SK-N-SH (cell line): ENCODE measurements around the gene ITGA2. TPM values are rescaled to one million over a fixed set of nuclear protein-coding genes. Genes with fewer than 3 reads are reported as not detected.

Experiments
- CTCF ChIA-PET: fragments of 300-600, 350-600 bp; formaldehyde crosslinking; extraction: SDS; loops from one replicate; lab custom pipeline; 2021; lab: Yijun Ruan, JAX
- POLR2A ChIA-PET: fragments of 350-600 bp; sonication (Branson Sonifier 250); formaldehyde crosslinking; extraction: SDS; loops from one replicate; lab custom pipeline; 2020; ENCODE audit warnings: antibody characterized with exemption, inconsistent platforms; lab: Yijun Ruan, JAX
- DNase-seq: peaks from one replicate; pipeline ENCODE4 v3.0.0; 2012
- H2AFZ ChIP-seq: fragments of 200-600 bp; sonication (generic); 2 replicates; pipeline ENCODE4 v1.8.1; 2016; ENCODE audit warnings: antibody characterized with exemption, mild to moderate bottlenecking, low read depth
- H3F3A ChIP-seq: fragments of 200-600 bp; sonication (generic); replicated peaks from 2 replicates; pipeline ENCODE3; 2016; ENCODE audit warnings: antibody characterized with exemption, mild to moderate bottlenecking; ENCODE audit not compliant: insufficient read depth
- H3K27ac ChIP-seq, 2 experiments: fragments of 200-500 bp in 1 of 2; fragments of 200-600 bp in 1 of 2; sonication (Bioruptor generic) in 1 of 2; sonication (generic), shearing (Covaris generic) in 1 of 2; 2 replicates each; pipeline versions ENCODE4 v1.5.1 to v1.6.1; 2014 to 2016; ENCODE audit warnings: low read depth in 2 of 2, inconsistent platforms in 1 of 2, low read length in 1 of 2, mild to moderate bottlenecking in 1 of 2, mixed read lengths in 1 of 2
- H3K27me3 ChIP-seq: fragments of 200-600 bp; sonication (generic), shearing (Covaris generic); 2 replicates; pipeline ENCODE4 v1.6.1; 2016; ENCODE audit warnings: mixed run types; ENCODE audit not compliant: insufficient read depth
- H3K36me3 ChIP-seq, 2 experiments: fragments of 200-500 bp in 1 of 2; fragments of 200-600 bp in 1 of 2; sonication (Bioruptor generic) in 1 of 2; sonication (generic) in 1 of 2; replicated peaks in 1 of 2; 2 replicates each; pipeline versions ENCODE3 to v1.5.1; 2014 to 2016; ENCODE audit warnings: low read length in 1 of 2, mild to moderate bottlenecking in 1 of 2; ENCODE audit not compliant: insufficient read depth in 2 of 2, control insufficient read depth in 1 of 2
- H3K4me1 ChIP-seq, 2 experiments: fragments of 200-500 bp in 1 of 2; fragments of 200-600 bp in 1 of 2; sonication (Bioruptor generic) in 1 of 2; sonication (generic), shearing (Covaris generic) in 1 of 2; 2 replicates each; pipeline versions ENCODE4 v1.5.1 to v1.6.1; 2014 to 2016; ENCODE audit warnings: low read depth in 1 of 2, low read length in 1 of 2, mixed run types in 1 of 2; ENCODE audit not compliant: insufficient read depth in 2 of 2, control insufficient read depth in 1 of 2
- H3K4me2 ChIP-seq: fragments of 200-600 bp; sonication (generic), shearing (Covaris generic); 2 replicates; pipeline ENCODE4 v1.6.1; 2017; ENCODE audit warnings: mixed run types
- H3K4me3 ChIP-seq, 2 experiments: fragments of 200-500 bp in 1 of 2; fragments of 200-600 bp in 1 of 2; sonication (Bioruptor generic) in 1 of 2; sonication (generic), shearing (Covaris generic) in 1 of 2; 2 replicates each; pipeline versions ENCODE4 v1.5.1 to v1.8.1; 2014 to 2016; ENCODE audit warnings: low read depth in 2 of 2, inconsistent platforms in 1 of 2, low read length in 1 of 2, mild to moderate bottlenecking in 1 of 2, mixed read lengths in 1 of 2, moderate library complexity in 1 of 2
- H3K79me2 ChIP-seq: fragments of 200-600 bp; sonication (generic); 2 replicates; pipeline ENCODE4 v1.8.1; 2017; ENCODE audit warnings: mild to moderate bottlenecking; ENCODE audit not compliant: insufficient read depth
- H3K9ac ChIP-seq: fragments of 200-600 bp; sonication (generic); 2 replicates; pipeline ENCODE4 v1.6.1; 2017; ENCODE audit warnings: mixed run types
- H3K9me2 ChIP-seq: fragments of 200-600 bp; sonication (generic); 2 replicates; pipeline ENCODE4 v1.6.1; 2017; ENCODE audit warnings: mixed run types
- H3K9me3 ChIP-seq: fragments of 200-600 bp; sonication (generic); 2 replicates; pipeline ENCODE4 v1.6.1; 2017; ENCODE audit warnings: mixed run types, mild to moderate bottlenecking, moderate library complexity
- H4K20me1 ChIP-seq: fragments of 200-600 bp; sonication (generic); 2 replicates; pipeline ENCODE4 v1.6.1; 2017; ENCODE audit warnings: mild to moderate bottlenecking, mixed run types; ENCODE audit not compliant: insufficient read depth
- EP300 ChIP-seq, 2 experiments: IDR thresholded peaks; 2 replicates each; pipeline versions ENCODE4 v1.4.0 to v1.6.1; 2012; ENCODE audit warnings: borderline replicate concordance in 1 of 2, low read depth in 1 of 2, low read length in 1 of 2
- FOSL2 ChIP-seq: IDR thresholded peaks from 2 replicates; pipeline ENCODE4 v1.4.0; 2012; ENCODE audit warnings: low read depth, mild to moderate bottlenecking, moderate library complexity, borderline replicate concordance
- GATA2 ChIP-seq: sonication (generic); formaldehyde crosslinking; IDR thresholded peaks from 2 replicates; pipeline ENCODE4 v1.5.0; 2020; ENCODE audit warnings: mild to moderate bottlenecking, missing genetic modification reagents
- JUND ChIP-seq: IDR thresholded peaks from 2 replicates; pipeline ENCODE4 v1.4.0; 2012
- MEF2A ChIP-seq: IDR thresholded peaks from 2 replicates; pipeline ENCODE4 v1.4.0; 2012; ENCODE audit warnings: low read depth, borderline replicate concordance
- MXI1 ChIP-seq: IDR thresholded peaks from 2 replicates; pipeline ENCODE4 v1.6.1; 2012; ENCODE audit warnings: mild to moderate bottlenecking, low read depth, low read length, improper control_type of control experiment
- RCOR1 ChIP-seq: fragments of 150-350 bp; IDR thresholded peaks from 2 replicates; pipeline ENCODE4 v1.6.1; 2017; ENCODE audit warnings: antibody characterized with exemption, low read length
- RFX5 ChIP-seq: IDR thresholded peaks from 2 replicates; pipeline ENCODE4 v1.6.1; 2012; ENCODE audit warnings: mild to moderate bottlenecking, improper control_type of control experiment, low read length
- SMC3 ChIP-seq: IDR thresholded peaks from 2 replicates; pipeline ENCODE4 v1.6.1; 2012; ENCODE audit warnings: low read depth, low read length, improper control_type of control experiment
- TAF1 ChIP-seq: IDR thresholded peaks from 2 replicates; pipeline ENCODE4 v1.6.1; 2012; ENCODE audit warnings: low read depth, mild to moderate bottlenecking, low read length, moderate library complexity, borderline replicate concordance
- TCF12 ChIP-seq: IDR thresholded peaks from 2 replicates; pipeline ENCODE4 v1.4.0; 2012
- ZBTB33 ChIP-seq: IDR thresholded peaks from 2 replicates; pipeline ENCODE4 v1.4.0; 2012; ENCODE audit warnings: low read depth, borderline replicate concordance
- WGBS: methylation state at CpG from one replicate; pipeline ENCODE4 v1.1.6; 2017; ENCODE audit warnings: low lambda C conversion rate; 5-methylcytosine and 5-hydroxymethylcytosine counted together
- polyA plus RNA-seq, 3 experiments: library from polyadenylated mRNA; depleted of rRNA; stranded (reverse); fragments of >200 nt; gene quantifications; 2 replicates each; pipeline ENCODE4 v1.2.3, GENCODE V29; 2012
- TF ChIP-seq, protein P1 (sequence below): IDR thresholded peaks from 2 replicates; pipeline ENCODE4 v1.4.0; 2012; ENCODE audit warnings: low read depth, borderline replicate concordance
- TF ChIP-seq, protein P2 (sequence below): IDR thresholded peaks from 2 replicates; pipeline ENCODE4 v1.4.0; 2012; ENCODE audit warnings: low read depth
- TF ChIP-seq, protein P3 (sequence below): IDR thresholded peaks from 2 replicates; pipeline ENCODE4; 2012

ITGA2 gene
- polyA plus RNA-seq, 1 of the 3 experiments (the other 2 are of a cell fraction): 38.2 TPM

DNA sequence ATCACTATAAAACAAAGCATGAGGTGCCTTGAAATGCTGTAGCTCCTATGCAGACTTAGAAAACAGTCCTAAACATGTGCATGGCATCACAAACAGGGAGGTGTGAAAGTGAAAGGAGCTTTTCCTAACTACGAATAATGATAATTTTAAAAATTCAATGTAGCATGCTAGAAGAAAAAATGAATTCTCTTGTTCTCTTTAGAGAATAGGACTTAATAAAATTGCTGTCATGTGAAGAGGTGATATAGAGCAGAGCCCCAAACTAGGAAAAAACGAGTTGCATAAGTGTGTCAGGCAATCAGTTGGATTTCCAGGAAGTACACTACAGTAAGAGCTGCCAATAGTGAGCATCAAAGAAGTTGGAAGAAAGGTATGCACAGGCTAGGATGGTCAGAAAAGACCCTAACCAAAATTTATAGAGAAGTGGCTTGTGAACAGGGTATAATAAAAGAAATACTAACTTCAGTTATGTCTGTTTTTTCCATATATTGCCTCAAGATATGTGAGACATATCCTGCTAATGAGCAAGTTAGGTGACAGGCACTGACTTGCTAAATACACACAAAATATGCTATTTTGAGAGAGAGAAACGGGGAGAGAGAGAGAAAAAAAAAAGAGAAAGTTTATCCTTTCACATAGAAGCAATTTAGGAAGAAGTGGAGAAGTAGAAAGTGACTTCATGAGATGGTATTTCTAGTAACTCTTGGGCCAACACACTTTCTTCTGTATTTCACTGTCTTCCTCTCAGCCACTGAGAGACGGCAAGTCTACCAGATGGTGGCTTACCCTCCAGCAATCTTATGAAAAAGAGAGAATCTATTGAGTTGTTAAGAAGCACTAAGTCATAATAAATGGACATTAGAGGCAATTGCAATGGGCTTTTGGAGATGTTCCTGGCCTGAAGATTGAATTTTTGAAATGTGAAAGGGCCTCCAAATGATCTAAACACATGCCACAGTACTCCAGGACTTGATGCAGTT lies 18.0 kb downstream of the ITGA2 start (continued):
- TF ChIP-seq ZBTB33 (no peak), MXI1 (no peak), SMC3 (no peak), RFX5 (no peak), EP300 (IDR thresholded peaks at IDR 0.05; ENCODE audit: borderline replicate concordance in 1 of 2, low read depth in 1 of 2, low read length in 1 of 2) (no peak), TAF1 (no peak), MEF2A (no peak), RCOR1 (no peak)
- TF ChIP-seq, protein P1, sequence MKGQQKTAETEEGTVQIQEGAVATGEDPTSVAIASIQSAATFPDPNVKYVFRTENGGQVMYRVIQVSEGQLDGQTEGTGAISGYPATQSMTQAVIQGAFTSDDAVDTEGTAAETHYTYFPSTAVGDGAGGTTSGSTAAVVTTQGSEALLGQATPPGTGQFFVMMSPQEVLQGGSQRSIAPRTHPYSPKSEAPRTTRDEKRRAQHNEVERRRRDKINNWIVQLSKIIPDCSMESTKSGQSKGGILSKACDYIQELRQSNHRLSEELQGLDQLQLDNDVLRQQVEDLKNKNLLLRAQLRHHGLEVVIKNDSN: no peak

DNA sequence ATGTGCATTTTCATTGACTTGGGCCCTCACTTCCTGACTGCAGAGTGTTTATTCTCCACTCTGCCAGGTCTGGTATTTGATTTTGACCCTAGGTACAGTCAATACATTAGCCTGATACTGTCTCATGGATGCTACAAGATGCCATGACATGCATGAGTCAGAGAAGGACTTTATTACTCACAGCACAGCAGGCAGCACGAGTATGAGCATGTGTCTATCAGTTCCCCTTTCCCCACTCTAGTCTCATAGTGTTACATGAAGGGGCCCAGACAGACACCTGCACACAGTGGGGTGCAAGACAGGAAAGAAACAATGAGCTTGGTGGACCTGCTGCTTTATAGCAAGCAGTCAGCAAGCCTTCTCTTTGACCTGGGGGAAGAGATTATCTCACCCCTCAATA lies 19.6 kb downstream of the ITGA2 start:
- WGBS: 7% methylated on average over 1 of the region's 1 CpG
- Histone ChIP-seq H2AFZ (no peak overlapping the region), H4K20me1 (no peaks in the 10 kb centered on the region), H3K4me3 (no peak overlapping the region), H3K27me3 (no peaks in the 10 kb centered on the region), H3K9me2 (no peaks in the 10 kb centered on the region), H3K9me3 (no peaks in the 10 kb centered on the region), H3K79me2 (peaks cover 99% of the 10 kb centered on the region), H3K36me3 (peaks cover 0 to 51% of the 10 kb centered on the region in 2 experiments), H3F3A (peaks cover 74% of the 10 kb centered on the region), H3K27ac (peak overlapping the region in 1 of 2 experiments; percentile 67; a peak in 2 of 4 replicates), H3K4me2 (peak overlapping the region; percentile 24; the same call in 1 of the 2 replicates)
- POLR2A ChIA-PET: no interaction called here
- CTCF ChIA-PET: no interaction called here
- no peak for DNase-seq
- no peak for TF ChIP-seq SMC3
- TF ChIP-seq GATA2 (CRISPR knock-in tag): no peak
- TF ChIP-seq, protein P2, sequence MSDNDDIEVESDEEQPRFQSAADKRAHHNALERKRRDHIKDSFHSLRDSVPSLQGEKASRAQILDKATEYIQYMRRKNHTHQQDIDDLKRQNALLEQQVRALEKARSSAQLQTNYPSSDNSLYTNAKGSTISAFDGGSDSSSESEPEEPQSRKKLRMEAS: peak; percentile 85
- TF ChIP-seq JUND: peak; percentile 55
- TF ChIP-seq TCF12: peak; percentile 59; the same call in 1 of the 2 replicates
- TF ChIP-seq FOSL2: peak; percentile 87
- TF ChIP-seq, protein P3, sequence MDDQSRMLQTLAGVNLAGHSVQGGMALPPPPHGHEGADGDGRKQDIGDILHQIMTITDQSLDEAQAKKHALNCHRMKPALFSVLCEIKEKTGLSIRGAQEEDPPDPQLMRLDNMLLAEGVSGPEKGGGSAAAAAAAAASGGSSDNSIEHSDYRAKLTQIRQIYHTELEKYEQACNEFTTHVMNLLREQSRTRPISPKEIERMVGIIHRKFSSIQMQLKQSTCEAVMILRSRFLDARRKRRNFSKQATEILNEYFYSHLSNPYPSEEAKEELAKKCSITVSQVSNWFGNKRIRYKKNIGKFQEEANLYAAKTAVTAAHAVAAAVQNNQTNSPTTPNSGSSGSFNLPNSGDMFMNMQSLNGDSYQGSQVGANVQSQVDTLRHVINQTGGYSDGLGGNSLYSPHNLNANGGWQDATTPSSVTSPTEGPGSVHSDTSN: peak; percentile 60; the same call in 1 of the 2 replicates
- TF ChIP-seq, all 33 proteins: peak for 5
- Histone ChIP-seq H3K4me1 (peaks cover 0 to 46% of the 10 kb centered on the region in 2 experiments; a peak in 3 of 4 replicates), H3K9ac (no peak overlapping the region; the same call in 1 of the 2 replicates)
